SW 1271 (cell line): Measurements from ENCODE around the gene PIGU.
"Not testable (repeated sequence)": the region's sequence is repeated elsewhere in the genome, so short reads cannot be mapped to it uniquely, and the experiment has no call there.

Source experiments
- DNase-seq, 2 experiments: peaks; one replicate each; lab custom pipeline; 2025; lab: John Stamatoyannopoulos, UW

Gene PIGU

GRCh38 chr20:34661811-34662210, 15.1 kb downstream of the PIGU start:
- not testable (repeated sequence) for DNase-seq

- not testable (repeated sequence) for DNase-seq
Observed at GRCh38 chr20:34658654-34659053, 18.2 kb downstream of the PIGU start.

GRCh38 chr20:34654207-34654744, 22.6 kb downstream of the PIGU start:
- DNase-seq, result no peak

DNA sequence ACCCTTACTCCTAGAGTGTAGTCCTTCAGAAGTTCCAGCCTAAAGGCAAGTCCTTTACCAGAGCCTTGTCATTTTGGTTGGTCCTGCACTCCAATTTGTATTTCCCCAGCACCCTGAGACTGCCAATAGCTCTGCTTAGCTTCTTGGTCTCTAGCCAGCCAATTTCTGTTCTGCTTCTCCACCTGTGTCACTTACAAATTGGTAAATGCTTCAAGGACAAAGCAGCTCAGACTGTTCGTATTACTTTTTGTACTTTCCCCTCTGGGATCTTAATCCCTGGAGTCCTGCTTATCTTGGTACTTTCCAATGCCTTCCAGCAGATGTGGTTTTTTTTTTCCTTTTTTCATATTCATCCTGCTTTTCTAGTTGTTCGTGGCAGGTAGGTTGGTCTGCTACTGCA, 25.7 kb downstream of the PIGU start:
- no peak for DNase-seq

GRCh38 chr20:34647737-34648136, 29.2 kb downstream of the PIGU start:
- DNase-seq, result no peak

- no peak for DNase-seq
Observed at GRCh38 chr20:34644951-34645350, 31.9 kb downstream of the PIGU start.

DNA sequence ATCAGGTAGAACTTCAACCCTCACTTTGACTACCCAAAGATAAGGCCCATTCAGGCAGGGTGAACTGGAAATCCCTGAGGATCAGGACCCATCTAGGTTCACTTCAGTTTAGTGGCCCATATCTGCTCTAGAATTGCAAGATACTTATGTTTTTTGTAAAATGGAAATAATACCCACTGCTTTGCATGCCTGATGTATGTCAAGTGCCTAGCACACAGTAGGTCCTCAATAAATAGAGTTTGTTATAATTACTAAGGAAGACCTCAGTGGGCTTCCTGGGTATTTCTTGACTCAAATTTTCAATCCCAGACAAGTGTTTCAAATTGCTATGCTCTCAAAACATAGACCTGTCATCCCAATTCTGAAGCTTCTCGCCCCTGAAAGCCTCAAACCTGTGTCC, 32.5 kb downstream of the PIGU start:
- DNase-seq, result no peak

DNA sequence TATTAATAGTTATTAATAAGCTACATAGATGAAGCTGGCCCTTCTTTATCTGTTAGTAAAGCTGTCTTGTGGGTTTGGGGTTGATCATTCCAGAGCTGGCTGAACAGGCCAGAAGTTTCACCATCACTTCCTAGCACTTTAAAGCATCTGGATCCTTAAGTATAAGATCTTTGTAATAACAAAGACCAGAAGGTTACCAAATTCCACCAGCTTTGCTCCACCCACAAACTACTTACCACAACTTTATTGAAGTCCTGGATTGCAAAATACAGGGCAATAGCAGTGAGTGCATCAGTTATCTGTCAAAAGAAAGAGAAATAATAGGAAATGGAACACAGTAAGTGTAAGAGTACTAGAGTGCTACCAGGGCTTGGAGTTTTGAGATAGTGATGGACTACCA, 33.0 kb downstream of the PIGU start:
- no peak for DNase-seq

DNA sequence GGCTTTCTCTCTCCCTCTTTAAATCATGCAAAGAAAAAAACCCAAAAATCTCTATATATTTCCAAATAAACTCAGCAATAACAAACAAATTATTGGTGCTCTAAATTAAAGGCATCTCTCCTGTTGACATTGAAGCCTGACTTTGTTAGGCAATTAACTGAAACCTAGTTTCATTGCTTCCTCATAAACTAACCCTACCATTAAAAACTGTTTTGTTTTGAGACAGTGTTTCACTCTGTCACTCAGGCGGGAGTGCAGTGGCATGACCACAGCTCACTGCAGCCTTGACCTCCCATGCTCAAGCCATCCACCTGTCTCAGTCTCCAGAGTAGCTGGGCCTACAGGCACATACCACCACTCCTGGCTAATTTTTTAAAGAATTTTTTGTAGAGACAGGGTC, 34.9 kb downstream of the PIGU start:
- DNase-seq, result no peak

DNA sequence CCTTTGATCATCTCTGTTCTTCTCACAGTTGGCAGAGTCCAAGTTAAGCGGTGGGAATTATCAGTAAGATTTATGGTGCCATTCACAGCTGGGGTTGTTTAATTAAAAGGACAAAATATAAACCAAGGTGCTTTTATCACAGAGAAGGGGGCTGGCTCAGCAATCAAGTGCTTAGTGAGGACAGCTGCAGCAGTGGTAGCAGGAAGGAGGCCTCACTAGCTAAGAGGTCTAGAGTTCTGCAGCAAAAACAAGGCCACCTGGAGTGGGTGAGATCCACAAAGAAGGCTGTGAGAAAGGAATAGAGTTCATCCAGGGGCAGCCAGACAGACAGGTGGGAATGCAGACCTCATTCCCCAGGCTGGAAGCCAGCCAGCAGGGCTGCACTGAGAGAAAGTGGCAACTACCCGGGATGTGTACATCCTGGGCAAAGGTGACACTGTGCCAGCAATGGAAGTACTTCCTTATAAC, 37.1 kb downstream of the PIGU start:
- DNase-seq, result no peak

DNA sequence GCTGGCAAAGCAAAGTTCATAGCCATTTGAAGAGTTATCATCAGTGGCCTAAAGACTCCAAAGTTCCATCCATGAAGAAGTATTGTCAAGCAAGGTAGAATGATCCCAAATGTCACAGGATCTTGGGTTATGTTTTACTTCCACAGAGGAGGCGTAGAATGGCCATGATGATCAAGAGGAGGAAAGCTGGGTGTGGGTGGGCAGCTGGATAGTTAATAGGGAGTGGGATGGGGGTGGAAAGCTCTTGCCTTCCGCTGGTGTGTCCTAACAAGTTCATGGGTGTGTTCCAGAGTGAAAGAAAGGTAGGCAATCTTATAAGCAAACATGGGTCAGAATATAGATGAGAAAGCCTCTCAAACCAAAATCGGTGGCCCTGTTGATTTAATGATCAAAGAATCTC, 38.4 kb downstream of the PIGU start:
- DNase-seq, result no peak

DNA sequence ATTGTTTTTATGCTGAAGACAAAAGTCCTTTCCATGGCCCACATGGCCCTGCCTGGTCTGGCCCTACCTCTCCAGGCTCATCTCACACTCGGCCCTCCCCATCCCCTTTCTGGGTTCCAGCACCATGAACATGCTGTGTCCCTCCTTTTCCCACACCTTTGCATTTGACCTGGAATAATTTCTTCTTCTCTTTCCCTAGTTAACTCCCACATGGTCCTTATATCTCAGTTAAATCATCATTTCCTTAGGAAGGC, 38.9 kb downstream of the PIGU start:
- no peak for DNase-seq

GRCh38 chr20:34637245-34638038, 39.5 kb downstream of the PIGU start:
- DNase-seq, result no peak

DNA sequence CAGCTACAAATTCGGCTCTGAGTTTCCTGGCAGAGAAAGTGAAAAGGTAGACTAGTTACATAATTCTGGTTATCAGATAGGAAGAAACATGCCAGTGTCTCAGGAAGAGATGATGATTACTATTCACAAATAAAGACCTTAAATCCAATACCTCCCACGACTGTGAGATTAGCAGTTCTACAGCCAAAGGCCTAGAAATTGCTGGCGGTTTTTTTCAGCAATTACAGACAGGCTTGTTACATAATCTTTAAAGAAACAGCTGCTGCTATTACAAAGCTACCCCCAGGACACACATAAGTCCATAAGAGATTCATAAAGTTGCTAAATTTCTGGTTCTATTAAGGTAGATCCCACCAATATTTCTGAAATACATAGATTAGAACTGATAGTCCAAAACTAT, 40.2 kb downstream of the PIGU start:
- DNase-seq, result no peak

DNA sequence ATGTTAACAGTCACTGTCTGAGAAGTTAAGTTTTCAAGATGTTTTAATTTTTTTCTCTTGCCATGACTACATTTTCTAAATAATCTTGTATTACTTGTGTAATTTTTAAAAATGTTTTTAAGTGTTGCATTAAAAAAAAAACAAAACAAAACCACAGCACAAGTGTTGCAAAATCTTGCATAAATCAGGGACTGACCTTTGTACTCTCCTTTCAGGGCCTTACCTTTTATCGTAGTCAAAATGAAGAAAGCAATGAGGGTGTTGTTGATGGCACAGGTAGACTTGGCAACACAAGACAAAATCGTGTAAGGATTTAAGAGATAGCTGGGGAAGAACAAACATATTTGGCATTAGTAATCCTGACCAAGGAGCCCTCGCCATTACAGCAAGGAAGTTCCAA, 42.5 kb downstream of the PIGU start:
- DNase-seq, result no peak

GRCh38 chr20:34632870-34633452, 43.9 kb downstream of the PIGU start:
- no peak for DNase-seq

GRCh38 chr20:34629904-34630303, 47.0 kb downstream of the PIGU start:
- DNase-seq, result no peak

- DNase-seq, result no peak
Observed at GRCh38 chr20:34629342-34629741, 47.5 kb downstream of the PIGU start.

DNA sequence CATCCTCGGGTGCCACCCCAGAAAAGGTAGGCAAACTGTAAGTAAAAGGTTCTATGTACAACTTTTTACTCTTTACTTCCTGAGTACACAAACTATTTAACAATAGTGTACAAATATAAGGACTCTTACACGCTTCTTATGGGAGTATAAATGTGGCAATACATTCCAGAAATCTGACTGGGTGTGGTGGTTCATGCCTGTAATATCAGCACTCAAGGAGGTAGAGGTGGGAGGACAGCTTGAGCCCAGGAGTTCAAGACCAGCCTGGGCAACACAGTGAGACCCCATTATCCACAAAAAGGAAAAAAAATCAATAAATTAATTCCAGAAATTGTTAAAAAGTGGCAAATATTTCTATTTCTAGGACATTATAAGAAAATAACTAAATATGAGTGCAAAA, 48.9 kb downstream of the PIGU start:
- DNase-seq, result no peak

- DNase-seq, result no peak
Observed at GRCh38 chr20:34627458-34627857, 49.4 kb downstream of the PIGU start.

DNA sequence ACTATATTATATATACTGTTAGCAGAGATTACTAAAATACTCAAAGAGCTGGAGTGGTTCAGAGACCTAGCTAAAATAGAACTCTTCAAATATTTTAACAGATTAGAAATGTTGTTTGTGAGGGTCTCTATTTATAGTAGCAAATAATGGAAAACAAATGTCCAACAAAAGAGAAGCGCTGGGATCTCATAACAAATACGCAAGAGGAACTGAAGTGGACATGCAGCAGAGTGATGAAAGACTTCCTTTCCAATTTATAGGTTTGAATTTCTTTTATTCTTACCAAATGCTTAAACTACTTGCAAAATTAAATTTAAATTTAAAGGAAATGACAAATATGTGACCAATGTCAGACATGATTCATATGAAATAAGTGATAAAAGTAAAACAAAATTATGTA, 49.9 kb downstream of the PIGU start:
- DNase-seq, result no peak

DNA sequence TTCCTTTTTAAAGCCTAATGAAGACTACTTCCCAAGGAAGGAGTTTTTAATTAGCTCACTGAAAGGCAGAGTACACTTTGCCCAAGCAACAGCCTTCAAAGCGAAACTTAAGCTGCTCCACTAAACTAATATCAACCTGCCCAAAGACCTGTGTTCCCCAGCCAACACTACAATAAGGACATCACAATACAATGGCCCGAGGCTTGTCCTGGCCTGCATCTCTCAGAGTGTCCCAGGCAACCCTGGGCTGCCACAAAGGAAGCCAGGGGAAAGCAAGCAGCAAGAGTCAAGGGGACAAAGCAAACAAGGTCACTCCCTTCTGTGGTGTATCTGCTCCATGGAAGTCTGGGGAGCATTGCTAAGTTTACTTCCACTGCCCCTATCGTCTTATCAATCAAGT, 52.3 kb downstream of the PIGU start:
- DNase-seq, result no peak

DNA sequence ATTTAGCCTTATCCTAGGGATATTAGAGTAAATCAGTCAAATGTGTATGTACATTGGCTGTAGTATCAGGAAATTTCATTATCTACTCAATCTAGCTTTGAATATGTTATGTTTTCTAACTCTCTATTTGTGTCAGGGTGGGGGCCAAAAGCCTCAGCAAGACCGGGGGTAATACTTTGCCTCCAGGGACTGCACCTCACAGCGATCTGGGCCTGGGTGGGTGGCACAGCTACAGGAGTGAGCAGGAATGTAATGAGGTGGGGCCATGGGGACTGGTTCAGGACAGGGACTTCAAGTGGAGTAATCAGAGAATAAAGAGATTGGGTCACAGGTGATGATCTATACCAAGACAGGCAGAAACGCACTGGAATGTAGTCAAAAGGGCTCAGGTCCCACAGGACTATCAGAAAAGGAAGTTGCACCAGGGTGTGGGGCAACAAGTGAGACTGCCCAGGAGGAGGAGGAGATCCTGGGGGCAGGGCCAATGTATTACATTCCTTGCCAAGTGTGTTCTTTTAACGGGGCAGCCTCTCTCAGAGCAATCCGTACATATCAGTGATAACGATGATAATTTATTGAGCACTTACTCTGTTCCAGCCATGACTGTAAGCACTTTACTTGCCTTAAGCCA, 54.0 kb downstream of the PIGU start:
- DNase-seq, result no peak
